Erythroblast (primary cell): ENCODE data around the gene PRMT7.

Experiments
- GATA1 ChIP-seq: IDR thresholded peaks from 2 replicates; pipeline ENCODE4 v1.6.1; 2011; ENCODE audit warnings: low read depth, mild to moderate bottlenecking, control low read depth, low read length, moderate library complexity
- POLR2A ChIP-seq: IDR thresholded peaks from 2 replicates; pipeline ENCODE4 v1.6.1; 2011; ENCODE audit warnings: mild to moderate bottlenecking, low read length

GRCh38 chr16:68273459-68273858 is 37.4 kb upstream of the PRMT7 start:
- TF ChIP-seq POLR2A = no peak
- no peak for TF ChIP-seq GATA1
